ENCODE data around the gene ABR. TPM values are rescaled to one million over a fixed set of nuclear protein-coding genes. Genes with fewer than 3 reads are reported as not detected.

ABR gene
- total RNA-seq, 2 donors from 2014 or later = 159 to 200 TPM

DNA sequence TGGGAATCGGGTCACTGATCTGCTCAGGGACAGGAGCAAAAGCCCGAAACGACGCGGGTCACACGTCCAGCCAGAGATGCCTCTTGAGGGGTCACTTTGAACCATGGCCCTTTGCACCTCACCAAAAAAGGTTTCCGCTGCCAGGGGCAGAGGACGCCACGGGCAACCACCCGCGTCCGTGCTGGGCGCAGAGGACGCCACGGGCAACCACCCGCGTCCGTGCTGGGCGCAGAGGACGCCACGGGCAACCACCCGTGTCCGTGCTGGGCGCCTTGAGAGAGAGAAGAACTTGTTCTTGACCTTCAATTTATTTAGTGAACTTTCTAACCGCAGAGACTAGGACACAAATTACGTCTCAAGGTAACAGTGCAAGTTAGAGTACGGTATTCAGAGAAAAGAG is 147.4 kb downstream of the ABR start:
- no peak for TF ChIP-seq CTCF (IDR thresholded peaks at IDR 0.05)
- no peaks in the 10 kb centered on the region for H3K36me3 ChIP-seq
- DNase-seq (ENCODE audit: low spot score) (no peak), ATAC-seq (ENCODE audit: insufficient number of reproducible peaks, low FRiP score, low read depth) (no peak)
- no peaks in the 10 kb centered on the region for H3K27me3 ChIP-seq (replicated peaks; ENCODE audit: insufficient read depth)
- H3K9me3 ChIP-seq = no peaks in the 10 kb centered on the region
- peak overlapping the region in 1 of 2 donors; percentile 37 for H3K27ac ChIP-seq
- peaks cover 20 to 44% of the 10 kb centered on the region in 2 donors for H3K4me1 ChIP-seq (ENCODE audit: control insufficient read depth in 1 of 2, low read depth in 2 of 2)
- no peak overlapping the region for H3K4me3 ChIP-seq

DNA sequence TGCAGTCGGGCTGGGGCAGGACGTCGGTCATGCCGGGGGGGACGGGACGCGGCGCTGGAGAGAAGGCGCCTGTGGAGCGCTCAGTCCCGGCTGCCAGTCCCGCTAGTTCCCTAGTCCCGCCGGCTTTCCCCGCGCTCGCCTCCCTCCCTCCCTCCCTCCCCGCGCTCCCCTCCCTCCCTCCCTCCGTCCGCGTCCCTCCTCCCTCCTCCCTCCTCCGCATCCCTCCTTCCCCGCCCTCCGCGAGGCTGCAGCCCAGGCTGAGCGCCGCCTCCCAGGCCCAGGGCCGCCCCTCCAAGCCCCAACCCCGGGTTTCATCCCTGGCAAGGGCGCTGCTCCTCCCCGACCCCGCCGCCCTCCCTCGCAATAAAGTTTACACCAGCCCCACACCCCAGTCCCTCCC is 148.1 kb downstream of the ABR start:
- H3K4me1 ChIP-seq (ENCODE audit: control insufficient read depth in 1 of 2, low read depth in 2 of 2) = peaks cover 25 to 51% of the 10 kb centered on the region in 2 donors
- no peaks in the 10 kb centered on the region for H3K9me3 ChIP-seq
- no peak for TF ChIP-seq CTCF (IDR thresholded peaks at IDR 0.05)
- peak overlapping the region; percentile 5 to 37 for H3K27ac ChIP-seq
- ATAC-seq (ENCODE audit: insufficient number of reproducible peaks, low FRiP score, low read depth) (no peak), DNase-seq (ENCODE audit: low spot score) (no peak)
- peak overlapping the region; percentile 67 for H3K4me3 ChIP-seq
- H3K36me3 ChIP-seq = no peaks in the 10 kb centered on the region
- H3K27me3 ChIP-seq (replicated peaks; ENCODE audit: insufficient read depth) = no peaks in the 10 kb centered on the region

- no peaks in the 10 kb centered on the region for H3K27me3 ChIP-seq (replicated peaks; ENCODE audit: insufficient read depth)
- TF ChIP-seq CTCF (IDR thresholded peaks at IDR 0.05) = no peak
- DNase-seq (ENCODE audit: low spot score) (no peak), ATAC-seq (ENCODE audit: insufficient number of reproducible peaks, low FRiP score, low read depth) (no peak)
- no peaks in the 10 kb centered on the region for H3K36me3 ChIP-seq
- peak overlapping the region; percentile 52 to 73 for H3K27ac ChIP-seq
- no peaks in the 10 kb centered on the region for H3K9me3 ChIP-seq
- H3K4me1 ChIP-seq (ENCODE audit: control insufficient read depth in 1 of 2, low read depth in 2 of 2) = peaks cover 25 to 59% of the 10 kb centered on the region in 2 donors
- peak overlapping the region; percentile 67 for H3K4me3 ChIP-seq
These were observed 148.9 kb downstream of the ABR start for GRCh38 chr17:1030684-1031532.

DNA sequence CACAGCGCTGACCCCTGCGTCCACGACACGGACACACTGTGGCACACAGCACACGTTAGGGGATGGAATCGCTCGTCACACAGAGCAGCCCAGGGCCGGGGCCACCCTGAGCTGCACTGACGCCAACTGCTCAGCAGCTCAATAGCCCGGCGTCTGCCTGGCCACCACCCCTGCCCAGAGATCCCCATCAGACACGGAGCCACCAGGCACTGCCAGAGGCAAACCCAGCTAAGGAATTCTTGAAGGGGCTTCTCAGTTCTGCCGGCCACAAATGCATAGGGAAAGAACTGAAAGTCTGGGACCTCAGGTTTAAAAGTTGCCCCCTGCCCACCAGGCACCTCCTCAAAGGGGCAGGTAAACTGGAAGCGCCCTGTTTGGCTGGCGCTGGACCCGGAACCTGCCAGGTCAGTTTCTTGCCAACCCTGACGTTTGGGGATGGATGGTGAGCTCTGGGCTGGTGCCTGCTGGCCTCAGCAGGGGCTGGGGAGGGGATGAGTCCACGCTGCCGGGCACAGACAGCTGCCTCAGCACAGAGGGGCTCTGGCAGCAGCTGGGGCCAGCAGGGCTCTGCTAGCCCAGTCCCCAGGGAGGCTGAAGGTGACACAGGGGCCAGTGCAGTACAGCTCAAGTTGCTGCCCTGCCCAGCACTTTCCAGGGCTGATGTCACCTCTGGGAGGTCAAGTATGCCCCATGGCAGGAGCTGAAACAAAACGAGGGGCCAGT is 149.7 kb downstream of the ABR start:
- TF ChIP-seq CTCF (IDR thresholded peaks at IDR 0.05) = no peak
- no peaks in the 10 kb centered on the region for H3K27me3 ChIP-seq (replicated peaks; ENCODE audit: insufficient read depth)
- ATAC-seq (ENCODE audit: insufficient number of reproducible peaks, low FRiP score, low read depth) (no peak), DNase-seq (ENCODE audit: low spot score) (no peak)
- peak overlapping the region; percentile 67 for H3K4me3 ChIP-seq
- no peaks in the 10 kb centered on the region for H3K9me3 ChIP-seq
- peaks cover 25 to 63% of the 10 kb centered on the region in 2 donors for H3K4me1 ChIP-seq (ENCODE audit: control insufficient read depth in 1 of 2, low read depth in 2 of 2)
- H3K27ac ChIP-seq = peak overlapping the region; percentile 52 to 73
- H3K36me3 ChIP-seq = no peaks in the 10 kb centered on the region

DNA sequence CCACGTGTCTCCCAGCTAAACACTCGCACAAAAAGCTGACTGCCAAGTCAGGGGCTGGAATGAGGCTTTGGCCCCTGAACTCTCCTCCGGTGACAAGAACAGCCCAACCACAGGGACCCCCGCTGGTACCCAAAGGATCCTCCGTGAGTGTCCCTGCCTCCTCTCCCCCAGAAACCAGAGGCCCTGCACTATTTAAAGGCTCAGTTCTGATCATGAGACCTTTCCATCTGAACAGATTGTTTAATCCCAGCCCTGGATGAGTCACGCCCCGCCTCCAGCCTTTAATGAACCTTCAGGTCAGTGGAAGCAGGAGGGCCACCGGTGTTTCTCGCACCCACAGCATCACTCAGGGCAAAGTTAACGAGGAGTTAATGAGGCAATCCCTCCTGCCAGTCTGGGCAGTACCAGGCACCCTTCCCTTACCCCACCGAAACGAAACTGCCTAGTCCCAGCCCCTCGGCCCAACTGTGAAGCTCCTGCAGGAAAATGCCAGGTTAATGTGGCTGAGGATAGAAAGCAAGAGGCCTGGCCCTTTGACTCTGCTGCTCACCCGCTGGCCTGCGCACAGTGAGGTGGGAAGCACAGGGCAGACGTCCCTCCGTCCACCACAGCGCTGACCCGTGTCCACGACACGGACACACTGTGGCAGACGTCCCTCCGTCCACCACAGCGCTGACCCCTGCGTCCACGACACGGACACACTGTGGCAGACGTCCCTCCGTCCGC is 150.4 kb downstream of the ABR start:
- no peaks in the 10 kb centered on the region for H3K9me3 ChIP-seq
- peak overlapping the region; percentile 67 for H3K4me3 ChIP-seq
- H3K36me3 ChIP-seq = no peaks in the 10 kb centered on the region
- peaks cover 25 to 63% of the 10 kb centered on the region in 2 donors for H3K4me1 ChIP-seq (ENCODE audit: control insufficient read depth in 1 of 2, low read depth in 2 of 2)
- DNase-seq (ENCODE audit: low spot score) (peak; percentile 54), ATAC-seq (ENCODE audit: insufficient number of reproducible peaks, low FRiP score, low read depth) (peak; percentile 62)
- no peaks in the 10 kb centered on the region for H3K27me3 ChIP-seq (replicated peaks; ENCODE audit: insufficient read depth)
- peak overlapping the region; percentile 52 to 73 for H3K27ac ChIP-seq
- TF ChIP-seq CTCF (IDR thresholded peaks at IDR 0.05) = no peak
